HG02973 (cell line): ENCODE measurements around the gene CAMKK1.
A peak's percentile ranks its signal among the peaks of the same experiment; 100 is the strongest.

ENCODE experiments used
- ATAC-seq: cut with Tn5 transposase; IDR thresholded peaks from one replicate; pipeline ENCODE4 v1.9.1; 2021; ENCODE audit warnings: moderate library complexity; ENCODE audit not compliant: unreplicated experiment

Gene CAMKK1

DNA sequence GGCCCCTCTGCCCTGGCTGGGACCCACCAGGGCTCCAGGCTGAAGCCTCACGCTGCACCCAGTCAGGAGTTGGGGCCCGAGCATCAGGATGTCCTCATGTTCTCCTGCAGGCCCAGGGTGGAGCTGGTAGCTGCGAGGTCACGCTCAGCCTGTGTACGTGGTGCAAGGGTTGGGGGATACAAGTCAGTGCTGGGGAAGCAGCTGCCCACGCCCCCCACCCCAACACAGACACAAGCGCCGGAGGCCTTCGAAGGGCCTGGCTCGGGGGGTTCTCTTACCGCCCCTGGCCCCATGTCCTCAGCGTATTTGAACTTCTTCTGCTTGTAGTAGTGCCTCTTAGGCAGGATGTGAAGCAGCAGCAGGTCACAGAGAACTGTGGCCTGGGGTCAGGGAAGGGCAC is 4.9 kb upstream of the CAMKK1 start:
- no peak for ATAC-seq

DNA sequence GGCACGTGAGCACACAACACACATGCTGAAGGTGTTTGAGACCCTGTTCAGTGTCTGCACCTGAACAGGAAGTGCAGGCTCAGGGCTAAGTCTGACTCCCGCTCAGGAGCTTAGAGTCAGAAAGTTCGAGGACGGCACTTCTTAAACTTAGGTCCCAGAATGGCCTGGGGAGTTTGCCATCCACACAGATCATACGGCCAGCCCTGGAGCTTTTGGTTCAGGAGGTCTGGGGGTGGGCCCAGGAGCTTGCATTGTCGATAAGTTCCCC is 4.0 kb upstream of the CAMKK1 start:
- no peak for ATAC-seq

DNA sequence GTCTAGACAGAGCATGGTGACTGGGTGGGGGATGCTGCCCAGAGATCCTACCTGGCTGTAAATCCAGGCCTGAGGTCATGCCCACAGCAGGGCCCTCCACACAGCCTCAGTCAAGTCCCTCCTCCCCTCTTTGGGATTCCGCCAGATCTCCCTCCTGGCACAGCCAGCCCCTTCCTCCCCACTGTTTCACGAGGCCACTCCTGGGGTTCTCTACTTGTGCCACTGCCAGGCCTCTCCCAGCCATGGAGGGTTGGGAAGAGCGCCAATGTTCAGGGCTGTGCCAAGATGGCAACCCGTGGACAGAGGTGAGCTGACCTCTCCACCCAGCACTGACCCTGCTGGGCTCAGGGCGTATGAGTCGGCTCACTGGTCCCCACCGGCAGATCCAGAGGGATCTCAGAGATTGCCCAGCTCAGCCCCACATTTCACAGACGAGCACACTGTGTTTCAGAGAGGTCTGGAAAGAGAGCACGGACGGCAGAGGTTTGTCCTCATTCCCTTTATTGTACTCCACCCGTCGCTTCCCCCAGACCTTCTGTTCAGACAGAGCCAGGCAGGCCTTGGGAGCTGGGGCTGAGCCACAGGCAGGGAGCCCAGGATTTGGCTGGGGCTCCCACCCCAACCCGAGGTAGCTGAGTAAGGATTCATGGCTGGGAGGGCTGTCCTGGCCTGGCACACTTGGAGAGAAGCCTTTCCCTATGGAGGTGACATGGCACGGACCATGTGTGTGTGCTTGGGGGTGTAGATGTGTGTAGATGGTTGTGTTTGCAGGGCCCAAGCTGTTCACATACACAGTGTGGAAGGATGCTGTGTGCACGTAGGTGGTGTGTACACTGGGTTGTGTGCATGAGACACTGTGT is 3.5 kb upstream of the CAMKK1 start:
- no peak for ATAC-seq

DNA sequence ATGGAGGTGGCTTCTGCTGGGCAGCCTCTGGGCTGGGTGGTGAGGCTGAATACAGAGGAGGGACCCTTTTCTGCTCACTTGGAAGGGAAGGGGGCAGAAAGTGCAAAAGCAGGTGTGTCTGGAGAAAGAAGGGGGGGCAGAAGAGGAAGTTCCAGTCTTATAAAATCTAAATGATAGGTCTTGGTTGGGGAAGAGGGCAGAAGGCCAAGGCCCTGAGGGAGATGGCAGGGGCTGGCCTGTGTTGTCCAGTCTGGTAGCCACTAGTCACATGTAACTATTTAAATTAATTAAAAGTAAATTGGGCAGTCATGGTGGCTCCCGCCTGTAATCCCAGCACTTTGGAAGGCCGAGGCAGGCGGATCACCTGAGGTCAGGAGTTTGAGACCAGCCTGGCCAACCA is 2.5 kb upstream of the CAMKK1 start:
- no peak for ATAC-seq

DNA sequence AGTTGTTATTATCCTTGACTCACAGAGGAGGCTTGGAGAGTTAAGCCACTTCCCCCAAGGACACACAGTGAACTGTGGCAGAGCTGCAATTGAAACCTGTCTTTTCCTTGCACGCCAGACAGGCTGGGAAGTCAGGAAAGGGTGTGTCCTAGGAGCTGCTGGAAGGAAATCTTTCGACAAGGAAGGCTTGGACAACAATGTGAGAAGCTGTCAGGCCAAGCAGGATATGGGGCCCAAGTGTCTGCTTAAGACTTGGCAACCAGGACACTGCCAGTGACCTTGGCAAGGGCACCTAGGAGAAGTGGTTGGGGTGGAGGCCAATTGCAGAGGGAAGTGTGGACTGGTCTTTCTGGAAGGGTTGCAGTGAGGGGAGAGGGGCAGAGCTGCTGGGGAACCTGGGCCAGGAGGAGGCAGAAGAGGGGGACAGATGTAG is 2.1 kb upstream of the CAMKK1 start:
- no peak for ATAC-seq

DNA sequence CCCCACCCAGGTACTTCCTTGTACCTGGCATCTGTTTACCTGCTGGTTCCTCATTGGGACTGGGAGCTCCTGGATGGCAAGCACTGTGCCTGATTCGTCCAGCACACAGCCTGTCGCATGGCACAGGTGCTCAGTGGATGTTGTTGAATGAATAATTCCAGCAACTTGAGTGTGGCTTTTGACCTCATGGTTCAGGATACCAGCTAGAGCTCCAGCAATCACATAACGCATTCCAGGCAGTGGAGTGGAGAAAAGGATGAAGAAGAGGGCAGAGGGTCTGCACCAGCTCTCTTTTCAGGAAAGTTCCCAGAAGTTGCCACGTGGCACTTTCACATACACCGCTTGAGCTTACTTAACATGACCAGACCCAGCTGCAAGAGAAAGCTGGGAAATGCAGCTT is 1.3 kb upstream of the CAMKK1 start:
- ATAC-seq: no peak

DNA sequence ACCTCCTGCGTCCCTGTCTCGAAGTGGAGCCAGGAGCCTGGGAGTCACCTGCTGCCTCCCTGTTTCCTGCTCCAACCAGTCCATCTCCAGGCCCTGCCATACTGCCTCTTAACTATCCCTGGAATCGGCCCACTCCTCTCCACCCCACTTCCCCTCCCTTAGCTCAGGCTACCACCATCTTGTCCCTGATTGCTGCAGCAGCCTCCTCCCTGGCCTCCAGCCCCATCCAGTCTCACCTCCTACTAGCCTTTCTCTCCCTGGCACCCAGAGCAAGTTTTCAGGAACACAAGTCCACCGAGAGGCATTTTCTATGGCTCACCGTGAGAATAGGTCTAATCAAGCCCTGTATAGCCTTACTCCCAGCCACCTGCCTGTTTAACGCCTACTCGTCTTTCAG is 865 bp upstream of the CAMKK1 start:
- ATAC-seq: no peak

DNA sequence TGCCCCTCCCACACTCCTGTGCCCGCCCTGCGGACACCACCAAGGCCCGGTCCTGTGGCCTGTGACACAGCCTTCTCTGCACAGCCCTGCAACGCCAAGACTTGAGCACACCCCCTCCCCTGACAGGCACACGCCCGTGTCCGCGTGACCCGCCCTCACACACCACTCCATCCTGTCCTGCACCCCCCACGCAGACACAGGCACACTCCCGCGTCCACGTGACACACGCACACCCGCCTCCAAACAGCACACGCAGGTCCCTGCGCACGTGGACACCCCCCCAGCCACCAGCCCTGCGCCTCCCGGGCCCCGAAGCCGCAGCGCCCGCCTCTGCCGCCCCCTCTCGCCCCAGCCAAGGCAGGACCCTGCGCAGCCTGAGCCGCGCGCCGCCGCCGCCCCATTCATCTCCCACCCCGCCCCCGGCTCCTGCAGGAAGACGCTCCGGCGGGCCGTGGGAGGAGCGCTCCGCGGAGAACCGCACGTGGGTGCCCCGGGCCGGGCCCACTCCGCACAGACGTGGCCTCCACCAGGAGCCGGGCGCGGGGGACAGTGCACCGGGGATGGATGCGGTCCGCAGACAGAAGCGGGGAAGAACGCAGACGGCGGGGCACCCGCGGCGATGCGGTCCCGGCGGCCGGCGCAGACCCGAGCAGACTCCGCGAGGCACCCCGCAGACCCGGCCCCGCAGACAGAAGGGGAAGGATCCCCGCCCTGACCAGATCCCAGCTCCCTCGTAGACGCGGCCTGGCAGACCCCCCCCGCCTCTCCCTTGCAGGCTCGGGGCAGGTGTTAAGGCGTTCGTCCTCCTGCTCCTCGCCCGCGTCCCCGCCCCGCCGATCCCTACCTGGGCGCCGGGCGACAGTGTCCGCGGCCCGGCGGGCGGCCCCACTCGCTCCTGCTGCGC is 506 bp downstream of the CAMKK1 start:
- ATAC-seq: peak; percentile 10

DNA sequence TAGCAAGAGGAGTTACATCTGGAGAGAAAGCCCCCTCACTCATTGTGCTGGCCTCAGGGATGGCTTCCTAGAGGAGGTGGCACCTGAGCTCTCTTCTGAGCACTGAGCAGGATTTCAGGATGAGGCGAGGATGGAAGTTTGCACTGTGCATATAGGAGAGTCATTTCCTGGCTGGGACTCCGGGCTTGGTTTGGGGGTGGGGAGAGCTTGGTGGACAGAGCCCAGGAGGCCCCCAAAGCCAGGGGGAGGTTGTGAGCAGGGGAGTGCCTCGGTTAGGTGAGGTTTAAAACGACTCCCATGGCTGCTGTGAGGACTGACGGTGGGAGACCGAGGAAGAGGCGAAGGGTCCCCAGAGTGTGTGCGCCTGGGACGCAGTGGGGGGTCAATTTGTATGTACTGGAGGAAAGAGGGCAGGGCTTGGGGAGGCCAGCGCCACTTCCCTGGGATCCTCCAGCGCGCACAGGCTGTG is 1.2 kb downstream of the CAMKK1 start:
- no peak for ATAC-seq

DNA sequence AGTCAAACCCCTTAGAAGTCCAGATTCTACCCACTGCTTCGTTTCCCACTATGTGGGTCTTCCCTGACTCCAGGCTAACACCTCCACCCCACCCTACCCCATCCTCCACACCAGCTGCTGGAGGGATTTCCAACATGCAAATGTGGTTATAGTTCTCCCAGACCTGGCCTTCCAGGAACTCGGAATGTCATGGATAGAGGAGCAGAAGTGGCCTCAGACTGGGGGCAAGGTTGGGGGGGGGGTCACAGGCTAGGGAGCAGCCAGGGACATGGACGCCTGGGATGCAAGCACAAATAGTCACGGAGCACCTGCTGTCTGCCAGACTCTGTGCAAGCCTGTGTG is 2.0 kb downstream of the CAMKK1 start:
- no peak for ATAC-seq

DNA sequence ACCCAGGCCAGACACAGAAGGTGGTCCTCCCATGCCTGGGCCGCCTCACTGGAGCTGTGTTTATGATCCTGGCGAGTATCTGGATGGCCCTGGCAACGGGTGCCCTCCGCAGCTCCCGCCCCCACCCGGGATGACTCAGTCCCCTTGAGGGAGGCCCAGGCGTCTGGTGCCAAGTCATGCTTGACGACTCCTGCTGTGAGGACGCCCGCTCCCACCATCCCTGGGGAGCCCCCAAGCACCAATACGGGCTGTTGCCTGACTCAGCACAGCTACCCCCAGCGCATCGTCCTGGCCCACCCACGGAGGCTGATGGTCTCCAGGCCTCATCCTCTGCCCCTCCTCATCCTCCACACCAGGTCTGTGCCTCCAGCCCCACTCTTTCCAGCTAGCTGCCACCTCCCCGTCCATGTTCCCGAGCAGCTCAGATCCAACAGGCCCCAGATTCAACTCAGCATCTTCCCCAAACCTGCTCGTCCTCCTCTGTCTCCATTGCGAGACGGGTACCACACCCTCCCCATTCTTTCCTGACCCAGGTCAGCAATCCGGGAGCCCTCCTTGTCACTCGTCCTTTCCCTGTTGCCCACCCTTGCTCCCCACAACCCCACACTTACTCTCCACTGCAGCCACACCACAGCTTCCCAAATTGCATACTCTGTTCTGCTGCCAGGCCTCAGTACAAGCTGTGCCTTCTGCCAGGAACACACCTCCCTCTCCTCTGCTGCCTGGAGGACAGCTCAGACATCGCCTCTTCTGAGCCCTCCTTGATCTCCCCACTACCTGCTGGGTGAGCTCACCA is 2.6 kb downstream of the CAMKK1 start:
- ATAC-seq: no peak

DNA sequence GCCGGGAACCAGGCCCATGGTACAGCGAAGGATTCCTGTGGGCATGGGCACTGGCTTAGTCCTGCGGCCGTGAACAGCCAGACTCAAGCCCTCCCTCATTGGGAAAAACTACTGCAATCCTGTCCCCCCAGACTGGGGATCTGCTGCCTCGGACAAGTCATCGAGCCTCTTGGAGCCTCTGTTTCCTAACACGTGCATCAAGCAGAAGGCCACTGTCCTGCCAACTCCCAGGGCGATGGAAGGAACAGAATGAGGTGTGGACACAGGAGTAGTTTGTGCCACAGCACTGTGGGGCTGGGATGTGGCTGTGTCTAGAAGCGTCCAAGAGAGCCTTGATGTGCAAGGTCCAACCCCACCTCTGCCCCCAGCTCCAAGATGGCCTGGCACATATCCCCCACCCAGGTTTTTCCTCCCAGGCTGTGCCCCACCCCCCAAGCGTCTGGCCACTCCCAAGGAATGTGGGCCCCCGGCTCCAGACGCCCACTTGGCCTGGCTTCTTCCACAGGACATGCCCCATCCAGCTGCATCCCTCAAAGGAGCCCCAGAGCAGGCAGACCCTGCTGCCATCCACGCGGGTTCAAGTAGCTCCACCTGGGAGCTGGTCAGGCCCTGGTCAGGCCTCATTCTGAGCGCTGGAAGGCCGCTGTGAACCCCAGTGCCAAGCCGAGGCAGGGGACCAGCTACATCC is 3.4 kb downstream of the CAMKK1 start:
- ATAC-seq: no peak

DNA sequence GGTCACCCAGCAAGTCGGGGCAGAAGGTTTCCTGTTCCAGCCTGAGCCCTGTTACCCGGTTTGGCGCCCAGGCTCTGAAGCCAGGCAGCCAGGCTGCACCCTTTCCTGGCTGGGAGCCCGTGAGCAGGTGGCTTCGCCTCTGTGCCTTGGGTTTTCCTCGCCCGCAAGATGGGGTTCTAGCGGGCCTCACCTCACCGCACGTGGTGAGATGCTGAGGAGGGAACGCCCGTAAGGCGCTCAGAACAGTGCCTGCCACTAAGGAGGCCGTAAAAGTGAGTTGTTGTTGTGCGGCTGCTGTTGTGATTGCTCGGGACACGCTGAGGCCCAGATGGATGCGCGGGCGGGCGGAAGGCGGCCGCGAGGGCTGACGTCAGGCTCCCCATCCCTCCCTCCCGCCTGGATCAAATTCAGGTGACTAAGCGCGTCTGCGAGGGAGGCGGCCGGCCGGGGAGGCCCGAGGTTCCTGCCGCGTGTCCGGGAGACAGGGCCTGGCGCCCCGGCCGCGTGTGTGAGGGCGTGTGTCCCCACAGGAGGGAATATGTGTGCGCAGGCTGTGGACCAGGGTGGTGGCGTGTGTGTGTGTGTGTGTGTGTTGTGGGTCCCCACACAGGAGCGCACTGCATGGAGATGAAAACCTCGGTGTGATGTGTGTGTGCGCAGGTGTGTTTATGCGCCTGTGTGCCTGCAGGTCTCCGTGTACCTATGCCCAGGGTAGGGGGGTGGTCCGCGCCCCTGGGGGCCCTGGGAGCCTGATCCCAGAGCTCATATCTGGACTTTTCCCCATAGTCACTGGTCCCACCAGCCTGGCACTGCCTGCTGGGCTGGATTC is 4.3 kb downstream of the CAMKK1 start:
- no peak for ATAC-seq

DNA sequence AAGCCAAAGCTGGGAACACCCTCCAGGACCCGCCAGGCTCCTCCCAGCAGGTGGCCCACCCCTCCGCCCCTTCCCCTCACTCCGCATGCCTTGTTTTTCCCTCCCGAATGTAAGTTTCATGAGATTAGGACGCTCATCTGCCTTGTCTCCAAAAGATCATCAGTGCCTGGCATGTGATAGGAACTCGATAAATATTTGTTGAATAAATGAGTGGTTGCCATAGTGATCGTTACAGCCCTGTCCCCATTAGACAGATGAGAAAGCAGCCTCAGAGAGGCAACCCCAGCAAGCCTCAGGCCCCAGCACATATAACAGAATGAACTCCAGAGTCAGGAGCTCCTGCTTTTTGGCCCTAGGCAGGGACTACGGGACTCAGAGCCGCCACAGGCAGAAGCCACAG is 5.0 kb downstream of the CAMKK1 start:
- ATAC-seq: no peak

DNA sequence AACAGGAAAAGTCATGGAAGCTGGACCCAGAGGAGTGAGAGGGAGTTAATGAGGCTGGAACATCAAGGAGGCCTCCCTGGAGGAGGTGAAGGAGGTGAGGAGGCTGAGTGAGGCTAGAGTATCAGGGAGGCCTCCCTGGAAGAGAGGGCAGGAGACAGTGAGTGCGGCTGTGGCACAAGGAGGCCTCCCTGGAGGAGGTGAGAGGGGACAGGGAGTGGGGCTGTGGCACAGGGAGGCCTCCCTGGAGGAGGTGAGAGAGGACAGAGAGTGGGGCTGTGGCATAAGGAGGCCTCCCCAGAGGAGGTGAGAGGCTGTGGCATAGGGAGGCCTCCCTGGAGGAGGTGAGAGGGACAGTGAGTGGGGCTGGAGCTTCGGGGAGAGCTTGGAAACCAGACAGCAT is 5.5 kb downstream of the CAMKK1 start:
- no peak for ATAC-seq

DNA sequence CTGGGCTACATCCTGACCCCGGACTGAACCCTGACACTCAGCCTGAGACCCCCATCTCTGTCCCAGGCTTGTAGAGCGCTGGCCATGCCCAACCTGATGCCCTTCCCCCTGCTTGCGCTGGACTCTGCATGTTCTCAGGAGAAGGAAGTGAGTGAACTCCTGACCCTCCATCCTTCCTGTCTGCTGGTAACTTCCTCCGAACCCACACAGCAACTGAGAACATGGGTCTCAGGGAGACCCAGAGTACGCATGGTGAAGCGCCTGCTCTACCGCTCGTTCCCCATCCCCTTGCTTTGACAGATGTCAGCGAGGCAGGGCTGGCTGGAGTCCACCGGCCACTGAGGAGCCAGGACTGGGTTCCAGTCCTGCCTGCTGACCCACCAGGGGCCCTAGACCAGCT is 6.1 kb downstream of the CAMKK1 start:
- ATAC-seq: no peak

DNA sequence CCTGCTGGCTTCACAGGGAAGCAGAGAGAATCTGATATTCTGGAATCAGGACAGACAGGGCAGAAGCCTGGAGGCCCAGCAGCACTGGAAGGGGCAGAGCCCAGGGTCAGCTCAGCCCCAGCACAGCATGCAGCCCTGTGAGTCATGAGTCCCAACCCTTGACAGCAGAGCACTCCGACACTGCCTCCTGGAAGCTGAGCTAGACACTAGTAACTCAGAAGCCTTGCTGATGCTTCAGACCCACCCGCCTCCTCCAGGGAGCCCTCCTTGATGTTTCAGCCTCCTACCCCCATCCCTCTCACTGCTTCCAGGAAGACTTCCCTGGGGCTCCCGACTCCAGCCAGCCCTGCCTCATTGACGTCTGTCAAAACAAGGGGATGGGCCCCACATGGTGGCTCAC is 6.9 kb downstream of the CAMKK1 start:
- no peak for ATAC-seq

DNA sequence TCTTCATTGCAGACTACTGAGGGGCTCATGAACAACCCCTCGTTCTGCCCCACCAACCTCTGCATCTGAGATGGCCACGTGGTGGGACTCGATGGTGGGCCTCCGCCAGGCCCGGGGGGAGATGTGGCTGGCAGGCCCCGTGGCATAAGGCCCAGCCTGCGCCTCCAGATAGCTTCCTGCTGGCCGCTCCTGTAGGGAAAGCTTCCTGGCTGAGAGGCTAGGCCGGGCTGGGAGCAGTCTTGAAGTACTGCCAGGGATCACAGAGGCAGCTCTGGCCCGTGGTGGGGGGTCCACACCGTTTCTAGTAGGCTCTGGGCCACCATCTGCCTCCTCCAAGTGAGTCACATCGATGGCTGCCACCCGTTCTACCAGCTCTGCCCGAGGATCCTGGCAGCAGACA is 7.6 kb downstream of the CAMKK1 start:
- no peak for ATAC-seq

DNA sequence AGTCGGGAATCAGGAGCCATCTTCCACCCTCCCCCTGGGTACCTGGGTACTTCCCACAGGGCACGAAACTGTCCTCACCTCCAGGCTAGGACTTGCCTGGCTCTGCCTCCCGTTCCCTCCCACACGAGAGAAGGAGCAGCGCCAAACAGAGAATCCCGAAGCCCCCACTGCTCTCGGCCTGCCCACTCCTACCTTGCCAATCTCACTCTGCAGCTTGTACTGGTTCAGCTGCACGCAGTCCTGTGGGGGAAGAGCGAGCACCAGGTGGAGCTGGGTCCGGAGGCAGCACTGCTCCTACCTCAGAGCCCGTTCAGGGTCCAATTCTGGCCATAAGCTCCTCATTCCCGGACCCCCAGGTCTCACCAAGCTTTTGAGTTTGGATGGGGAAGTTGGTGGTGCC is 8.7 kb downstream of the CAMKK1 start:
- ATAC-seq: no peak

DNA sequence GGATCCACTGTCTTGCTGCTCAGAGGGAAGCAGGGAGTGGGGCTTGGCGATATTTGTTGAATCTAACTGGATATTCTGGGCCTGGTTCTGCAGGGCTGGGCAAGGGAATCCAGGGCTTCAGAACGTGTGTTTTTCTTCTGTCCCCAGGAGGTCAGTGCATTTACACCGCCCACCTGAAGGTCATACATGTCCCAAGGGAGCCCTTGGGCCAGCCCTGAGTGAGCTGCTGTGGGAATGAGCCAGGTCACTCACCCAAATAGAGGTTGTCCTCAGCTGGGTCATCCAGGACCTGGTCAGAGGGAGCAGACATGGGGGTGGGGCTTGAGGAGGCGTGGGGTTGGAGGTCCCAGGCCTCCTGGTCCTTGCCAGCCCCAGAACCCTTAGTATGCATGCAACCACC is 10.6 kb downstream of the CAMKK1 start:
- no peak for ATAC-seq
